ENCODE results near the gene TIMP4. TPM values are rescaled to one million over a fixed set of nuclear protein-coding genes. Genes with fewer than 3 reads are reported as not detected.

The TIMP4 gene
- total and polyA plus RNA-seq, 2 donors (not counting 1 experiment from before 2014, with no cell fraction given) = not detected

- Histone ChIP-seq H3K4me3 (ENCODE audit: control extremely low read depth in 1 of 5, extremely low read depth in 1 of 5, insufficient read depth in 1 of 5, low read depth in 2 of 5, low read length in 4 of 5) (no peak overlapping the region), H3K27ac (ENCODE audit: low read length in 2 of 2) (no peak overlapping the region), H4K20me1 (ENCODE audit: control insufficient read depth, insufficient read depth, low read length, poor library complexity, severe bottlenecking) (no peaks in the 10 kb centered on the region), H3K27me3 (replicated peaks in 1 of 4; ENCODE audit: control extremely low read depth in 1 of 4, control insufficient read depth in 3 of 4, insufficient read depth in 4 of 4, low read length in 3 of 4) (no peaks in the 10 kb centered on the region), H2AFZ (ENCODE audit: insufficient read depth, low read depth, low read length, poor library complexity, severe bottlenecking) (no peak overlapping the region), H3K9me3 (ENCODE audit: control extremely low read depth in 1 of 3, control insufficient read depth in 2 of 3, insufficient read depth in 1 of 3, low read length in 2 of 3) (no peaks in the 10 kb centered on the region), H3K4me1 (ENCODE audit: control insufficient read depth in 2 of 2, insufficient read depth in 2 of 2, low read length in 2 of 2) (peaks cover 12 to 15% of the 10 kb centered on the region in 2 donors), H3K4me2 (replicated peaks; ENCODE audit: low read depth, low read length, poor library complexity, severe bottlenecking) (no peak overlapping the region), H3K9ac (ENCODE audit: low read length) (no peak overlapping the region), H3K79me2 (ENCODE audit: control insufficient read depth, insufficient read depth, low read length) (no peaks in the 10 kb centered on the region), H3K36me3 (replicated peaks in 1 of 2; ENCODE audit: control extremely low read depth in 1 of 2, control insufficient read depth in 1 of 2, extremely low read depth in 1 of 2, insufficient read depth in 2 of 2, low read length in 1 of 2) (no peaks in the 10 kb centered on the region)
- DNase-seq = no peak
- intact Hi-C loops (cut with micrococcal nuclease) = no loop called here
- TF ChIP-seq CTCF (IDR thresholded peaks at IDR 0.05) (no peak), EZH2 (IDR thresholded peaks at IDR 0.05; ENCODE audit: borderline replicate concordance, insufficient read depth, low read depth, low read length, poor library complexity, severe bottlenecking) (no peak)
- WGBS (ENCODE audit: insufficient coverage) = 100% methylated on average over 9 of the region's 16 CpGs
- Mint-ChIP-seq H3K4me3 (no peak overlapping the region), H3K4me1 (peaks cover 12% of the 10 kb centered on the region), H3K9me3 (ENCODE audit: insufficient read depth) (no peaks in the 10 kb centered on the region), H3K27me3 (no peaks in the 10 kb centered on the region), H3K27ac (no peak overlapping the region)
- CTCF ChIA-PET = no interaction called here
- ATAC-seq (ENCODE audit: low read depth) = no peak
- POLR2A ChIA-PET = no interaction called here
These were observed 24.2 kb upstream of the TIMP4 start for GRCh38 chr3:12182687-12183441.

- Histone ChIP-seq H3K27ac (ENCODE audit: low read length in 2 of 2) (no peak overlapping the region), H3K27me3 (replicated peaks in 1 of 4; ENCODE audit: control extremely low read depth in 1 of 4, control insufficient read depth in 3 of 4, insufficient read depth in 4 of 4, low read length in 3 of 4) (no peaks in the 10 kb centered on the region), H3K9ac (ENCODE audit: low read length) (no peak overlapping the region), H3K79me2 (ENCODE audit: control insufficient read depth, insufficient read depth, low read length) (no peaks in the 10 kb centered on the region), H2AFZ (ENCODE audit: insufficient read depth, low read depth, low read length, poor library complexity, severe bottlenecking) (no peak overlapping the region), H3K4me3 (ENCODE audit: control extremely low read depth in 1 of 5, extremely low read depth in 1 of 5, insufficient read depth in 1 of 5, low read depth in 2 of 5, low read length in 4 of 5) (no peak overlapping the region), H4K20me1 (ENCODE audit: control insufficient read depth, insufficient read depth, low read length, poor library complexity, severe bottlenecking) (no peaks in the 10 kb centered on the region), H3K4me1 (ENCODE audit: control insufficient read depth in 2 of 2, insufficient read depth in 2 of 2, low read length in 2 of 2) (peaks cover 1 to 4% of the 10 kb centered on the region in 2 donors), H3K4me2 (replicated peaks; ENCODE audit: low read depth, low read length, poor library complexity, severe bottlenecking) (no peak overlapping the region), H3K9me3 (ENCODE audit: control extremely low read depth in 1 of 3, control insufficient read depth in 2 of 3, insufficient read depth in 1 of 3, low read length in 2 of 3) (no peaks in the 10 kb centered on the region), H3K36me3 (replicated peaks in 1 of 2; ENCODE audit: control extremely low read depth in 1 of 2, control insufficient read depth in 1 of 2, extremely low read depth in 1 of 2, insufficient read depth in 2 of 2, low read length in 1 of 2) (no peaks in the 10 kb centered on the region)
- no peak for ATAC-seq (ENCODE audit: low read depth)
- ChIA-PET POLR2A (no interaction called here), CTCF (no interaction called here)
- Mint-ChIP-seq H3K27me3 (peaks cover 6% of the 10 kb centered on the region), H3K4me1 (peaks cover 5% of the 10 kb centered on the region), H3K4me3 (no peak overlapping the region), H3K27ac (no peak overlapping the region), H3K9me3 (ENCODE audit: insufficient read depth) (no peaks in the 10 kb centered on the region)
- 0% methylated on average over 1 of the region's 2 CpGs for WGBS (ENCODE audit: insufficient coverage)
- DNase-seq = no peak
- TF ChIP-seq EZH2 (IDR thresholded peaks at IDR 0.05; ENCODE audit: borderline replicate concordance, insufficient read depth, low read depth, low read length, poor library complexity, severe bottlenecking) (no peak), CTCF (IDR thresholded peaks at IDR 0.05) (no peak)
- intact Hi-C loops (cut with micrococcal nuclease) = no loop called here
These were observed 23.1 kb upstream of the TIMP4 start for GRCh38 chr3:12181806-12182205.
